Effector memory CD4-positive, alpha-beta T cell (primary cell): ENCODE results near the gene TADA2A.

ENCODE experiments used
- DNase-seq, 3 donors: peaks; one replicate each; pipeline ENCODE4 v3.0.0-alpha.2; 2020
- H3K27ac ChIP-seq: 2 replicates; pipeline ENCODE4 v1.7.0; 2013; ENCODE audit warnings: mild to moderate bottlenecking, low read length, moderate library complexity; ENCODE audit not compliant: insufficient read depth, poor library complexity, severe bottlenecking
- H3K27me3 ChIP-seq: replicated peaks from 2 replicates; pipeline ENCODE4 v1.7.0; 2013; ENCODE audit warnings: mild to moderate bottlenecking, low read length; ENCODE audit not compliant: insufficient read depth, control insufficient read depth, poor library complexity, severe bottlenecking
- H3K36me3 ChIP-seq: 2 replicates; pipeline ENCODE4 v1.7.0; 2013; ENCODE audit warnings: mild to moderate bottlenecking, low read length, moderate library complexity; ENCODE audit not compliant: control insufficient read depth, insufficient read depth
- H3K4me1 ChIP-seq: 2 replicates; pipeline ENCODE4 v1.7.0; 2013; ENCODE audit warnings: low read length, mild to moderate bottlenecking; ENCODE audit not compliant: control insufficient read depth, insufficient read depth, poor library complexity, severe bottlenecking
- H3K4me3 ChIP-seq: 2 replicates; pipeline ENCODE4 v1.7.0; 2013; ENCODE audit warnings: low read length, low read depth, mild to moderate bottlenecking; ENCODE audit not compliant: insufficient read depth, poor library complexity, severe bottlenecking
- H3K9me3 ChIP-seq: 2 replicates; pipeline ENCODE4 v1.7.0; 2013; ENCODE audit warnings: mild to moderate bottlenecking, low read length, moderate library complexity; ENCODE audit not compliant: control insufficient read depth

Gene TADA2A

DNA sequence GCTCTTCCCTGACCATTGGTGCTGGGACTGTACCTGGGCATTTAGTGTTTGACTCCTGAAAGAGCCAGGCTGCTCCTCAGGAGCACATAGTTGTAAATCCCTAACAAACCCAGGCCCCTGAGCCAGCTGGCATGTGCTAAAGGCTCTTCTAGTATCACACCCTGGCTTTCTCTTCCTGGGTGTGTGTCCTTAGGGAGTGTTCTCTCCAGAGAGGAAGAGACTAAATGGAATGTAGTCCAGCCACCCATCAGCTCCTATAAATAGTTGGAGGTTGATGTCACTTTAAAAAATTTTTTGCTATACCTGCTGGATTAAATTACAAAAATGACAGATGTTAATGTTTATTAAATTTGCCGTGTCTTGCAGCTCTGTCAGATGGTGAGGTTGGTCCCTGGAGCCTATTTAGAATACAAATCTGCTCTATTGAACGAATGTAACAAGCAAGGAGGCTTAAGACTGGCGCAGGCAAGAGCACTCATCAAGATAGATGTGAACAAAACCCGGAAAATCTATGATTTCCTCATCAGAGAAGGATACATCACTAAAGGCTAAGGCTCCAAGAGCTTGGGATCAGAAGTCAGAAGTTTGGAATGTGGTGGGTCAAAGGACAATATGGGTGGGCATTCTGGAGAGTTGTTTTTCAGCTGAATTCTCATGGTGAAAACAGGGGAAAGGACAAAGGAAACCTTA, 69.9 kb downstream of the TADA2A start:
- Histone ChIP-seq H3K4me3 (no peak overlapping the region), H3K9me3 (no peaks in the 10 kb centered on the region), H3K4me1 (no peaks in the 10 kb centered on the region), H3K36me3 (peaks cover 48% of the 10 kb centered on the region), H3K27ac (no peak overlapping the region), H3K27me3 (no peaks in the 10 kb centered on the region)
- no peak for DNase-seq

DNA sequence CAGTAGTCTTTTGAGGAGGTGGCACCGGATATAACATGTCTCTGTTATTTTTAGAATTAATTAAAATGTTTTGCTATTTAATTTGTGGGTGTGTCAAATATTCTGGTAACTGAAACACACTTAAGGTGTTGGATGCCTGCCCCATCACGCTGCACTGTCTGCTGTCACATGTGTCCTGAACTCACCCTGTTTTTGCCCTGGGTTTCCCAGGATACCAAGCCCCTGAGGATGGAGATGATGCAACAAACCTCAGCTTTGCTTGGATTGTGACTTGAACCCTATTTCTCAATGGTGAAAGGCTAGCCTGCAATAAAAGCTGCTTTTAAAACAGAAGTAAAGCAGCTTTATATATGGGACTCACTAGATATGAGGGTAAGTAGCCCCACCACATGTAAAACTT, 71.5 kb downstream of the TADA2A start:
- no peaks in the 10 kb centered on the region for H3K9me3 ChIP-seq
- no peak overlapping the region for H3K27ac ChIP-seq
- no peak overlapping the region for H3K4me3 ChIP-seq
- no peak for DNase-seq
- H3K27me3 ChIP-seq, result no peaks in the 10 kb centered on the region
- H3K4me1 ChIP-seq, result no peaks in the 10 kb centered on the region
- peaks cover 39% of the 10 kb centered on the region for H3K36me3 ChIP-seq

DNA sequence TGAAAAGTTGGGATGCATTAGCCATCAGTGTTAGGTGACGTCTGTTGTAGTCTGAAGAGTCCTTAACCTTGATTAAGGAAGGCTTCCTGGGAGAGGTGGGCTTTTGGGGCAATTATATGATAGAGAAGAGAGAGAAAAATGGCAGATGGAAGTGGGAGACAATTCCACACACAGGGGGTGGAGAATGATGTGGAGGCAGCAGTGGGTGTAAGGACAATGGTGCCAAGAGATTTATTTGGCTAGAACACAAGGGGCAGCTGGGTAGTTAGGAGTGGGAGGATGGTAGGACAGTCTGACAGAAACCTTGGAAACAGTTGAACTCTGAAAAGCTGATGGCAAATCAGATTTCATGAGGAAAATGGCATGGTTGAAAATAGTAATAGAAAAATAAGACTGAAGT, 72.3 kb downstream of the TADA2A start:
- H3K9me3 ChIP-seq, result no peaks in the 10 kb centered on the region
- H3K27me3 ChIP-seq, result no peaks in the 10 kb centered on the region
- no peaks in the 10 kb centered on the region for H3K4me1 ChIP-seq
- H3K4me3 ChIP-seq, result no peak overlapping the region
- H3K36me3 ChIP-seq, result peaks cover 31% of the 10 kb centered on the region
- no peak overlapping the region for H3K27ac ChIP-seq
- no peak for DNase-seq

DNA sequence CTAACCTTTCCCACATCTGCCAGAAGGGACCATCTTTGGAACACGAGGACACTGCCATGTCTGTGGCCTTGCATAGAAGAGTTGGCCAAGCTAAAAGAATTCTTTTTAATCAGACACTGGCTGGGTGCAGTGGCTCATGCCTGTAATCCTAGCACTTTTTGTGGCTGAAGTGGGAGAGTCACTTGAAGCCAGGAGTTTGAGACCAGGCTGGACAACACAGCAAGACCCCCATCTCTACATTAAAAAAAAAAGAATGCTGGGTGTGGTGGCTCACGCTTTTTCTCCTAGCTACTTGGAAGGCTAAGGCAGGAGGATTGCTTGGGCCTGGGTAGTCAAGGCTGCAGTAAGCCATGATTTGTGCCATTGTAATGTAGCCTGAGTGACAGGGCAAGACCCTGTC, 73.7 kb downstream of the TADA2A start:
- H3K4me1 ChIP-seq, result no peaks in the 10 kb centered on the region
- H3K27ac ChIP-seq, result no peak overlapping the region
- no peaks in the 10 kb centered on the region for H3K27me3 ChIP-seq
- DNase-seq, result no peak
- no peak overlapping the region for H3K4me3 ChIP-seq
- H3K9me3 ChIP-seq, result no peaks in the 10 kb centered on the region
- peaks cover 24% of the 10 kb centered on the region for H3K36me3 ChIP-seq

DNA sequence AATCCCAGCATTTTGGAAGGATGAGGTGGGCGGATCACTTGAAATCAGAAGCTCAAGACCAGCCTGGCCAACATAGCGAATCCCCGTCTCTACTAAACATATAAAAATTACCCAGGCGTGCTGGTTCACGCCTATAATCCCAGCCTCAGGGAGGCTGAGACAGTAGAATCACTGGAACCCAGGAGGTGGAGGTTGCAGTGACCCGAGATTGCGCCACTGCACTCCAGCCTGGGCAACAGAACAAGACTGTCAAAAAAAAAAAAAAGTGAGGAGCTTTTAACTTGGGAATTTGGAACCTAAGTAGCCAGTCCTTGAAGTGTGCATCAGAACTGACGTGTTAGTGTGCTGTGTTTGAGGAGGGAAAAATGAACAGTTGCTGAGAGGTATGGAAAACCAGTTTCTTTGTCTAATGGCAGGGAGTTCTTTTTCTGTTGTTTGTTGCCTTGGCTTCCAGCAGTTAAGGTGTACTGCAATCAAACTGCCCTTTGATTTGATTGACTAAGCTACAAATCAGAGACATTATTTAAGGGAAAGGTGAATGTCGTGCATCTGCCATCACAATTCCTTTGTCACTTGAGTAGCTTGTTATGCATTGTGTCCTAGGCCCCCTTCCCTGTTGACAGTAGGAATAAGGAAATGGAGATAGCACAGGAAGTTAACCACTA, 74.4 kb downstream of the TADA2A start:
- no peak for DNase-seq
- peaks cover 18% of the 10 kb centered on the region for H3K36me3 ChIP-seq
- no peaks in the 10 kb centered on the region for H3K4me1 ChIP-seq
- H3K27me3 ChIP-seq, result no peaks in the 10 kb centered on the region
- no peaks in the 10 kb centered on the region for H3K9me3 ChIP-seq
- no peak overlapping the region for H3K4me3 ChIP-seq
- H3K27ac ChIP-seq, result no peak overlapping the region

DNA sequence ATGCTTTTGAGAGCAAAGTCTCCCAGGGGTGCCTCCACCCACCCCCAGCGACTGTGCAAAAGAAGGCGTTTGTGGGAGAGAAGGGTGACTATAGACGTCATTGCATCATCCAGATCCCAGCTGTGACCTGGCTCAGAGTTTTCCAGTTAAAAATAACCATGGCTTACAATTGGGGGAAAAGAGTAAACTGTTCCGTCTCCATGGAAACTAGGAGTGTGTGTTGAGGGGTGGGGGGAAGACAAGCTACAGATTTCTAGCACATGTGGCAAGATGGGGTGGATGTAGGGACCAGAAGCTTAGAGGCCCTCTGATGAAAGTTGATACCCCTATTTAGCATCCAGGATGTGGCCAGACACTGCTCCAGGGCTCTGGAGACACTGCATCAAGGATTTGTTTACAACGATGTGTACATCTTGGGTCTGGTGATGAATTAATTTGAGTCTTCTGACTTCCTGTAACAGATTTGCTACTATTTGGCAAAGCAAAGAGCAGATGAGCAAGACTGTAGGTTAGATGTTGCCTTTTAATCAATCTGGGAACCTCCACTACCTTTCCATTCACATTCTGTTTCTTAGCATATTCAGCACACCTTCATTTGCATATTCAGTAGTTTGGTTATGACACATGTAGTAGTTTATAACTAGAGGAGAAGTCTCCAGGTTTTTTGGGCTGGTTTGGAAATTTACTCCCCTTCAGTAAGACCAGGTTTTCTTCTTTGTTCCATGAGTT, 76.8 kb downstream of the TADA2A start:
- no peak for DNase-seq
- Histone ChIP-seq H3K36me3 (peaks cover under 1% of the 10 kb centered on the region), H3K27ac (no peak overlapping the region), H3K4me3 (no peak overlapping the region), H3K4me1 (peaks cover 3% of the 10 kb centered on the region), H3K27me3 (no peaks in the 10 kb centered on the region), H3K9me3 (no peaks in the 10 kb centered on the region)

DNA sequence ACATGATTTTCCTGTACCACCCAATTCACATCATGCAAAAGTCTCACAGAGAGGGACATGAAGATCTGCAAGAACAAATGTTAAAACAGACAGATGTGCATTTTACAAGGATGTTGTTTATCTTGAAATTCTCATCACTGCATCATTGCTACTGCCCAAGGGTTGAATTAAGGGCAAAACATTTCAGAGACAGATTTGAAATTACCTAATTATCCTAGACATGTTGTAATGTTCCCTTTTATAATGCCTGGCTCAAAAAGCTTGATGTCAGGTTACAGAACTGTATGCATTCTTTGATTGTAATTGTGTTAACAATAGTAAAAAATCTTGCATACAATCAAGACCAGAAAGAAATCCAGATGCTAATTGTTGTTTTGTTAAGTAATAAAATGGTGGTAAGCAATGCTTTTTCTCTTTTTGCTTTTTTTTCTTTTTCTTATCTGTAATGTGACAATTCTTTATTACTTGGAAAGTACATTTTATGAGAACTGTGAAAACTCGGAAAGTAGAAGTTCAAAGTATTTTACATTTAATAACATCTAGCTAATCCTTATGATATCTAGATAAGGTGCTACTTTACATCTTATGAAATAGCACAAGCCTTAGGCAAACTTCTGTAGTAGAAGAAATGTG, 79.4 kb downstream of the TADA2A start:
- Histone ChIP-seq H3K36me3 (no peaks in the 10 kb centered on the region), H3K4me3 (no peak overlapping the region), H3K27me3 (no peaks in the 10 kb centered on the region), H3K9me3 (no peaks in the 10 kb centered on the region), H3K27ac (no peak overlapping the region), H3K4me1 (peaks cover 8% of the 10 kb centered on the region)
- no peak for DNase-seq

DNA sequence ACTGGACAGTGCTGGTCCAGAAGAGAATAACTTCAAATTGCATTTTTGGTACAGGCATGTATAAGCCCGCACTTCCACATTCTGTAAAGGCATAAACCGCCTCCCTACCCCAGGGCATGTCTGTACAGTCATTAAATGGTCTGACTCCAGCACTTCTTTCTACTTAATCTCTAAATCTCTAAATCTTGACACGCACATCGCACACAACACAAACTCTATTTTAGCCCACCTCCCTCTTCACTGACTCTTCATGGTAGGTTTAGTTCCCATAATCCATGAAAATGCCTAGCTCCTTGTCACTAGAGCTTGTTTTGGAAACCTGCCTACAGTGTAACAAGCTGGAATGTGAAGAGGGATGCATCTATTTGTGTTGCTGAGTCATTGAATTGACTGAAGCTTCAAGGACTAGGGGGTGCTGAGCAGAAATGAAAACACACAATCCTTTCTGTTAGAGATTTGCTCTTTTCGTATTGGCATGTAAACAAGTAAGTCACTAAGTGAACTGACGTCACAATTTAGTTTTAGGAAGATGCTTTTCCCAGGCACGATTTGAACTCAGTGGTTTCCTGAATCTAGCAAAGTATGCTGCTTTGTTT, 81.4 kb downstream of the TADA2A start:
- DNase-seq, result no peak
- H3K9me3 ChIP-seq, result no peaks in the 10 kb centered on the region
- peaks cover 8% of the 10 kb centered on the region for H3K4me1 ChIP-seq
- peak overlapping the region; percentile 82 for H3K4me3 ChIP-seq
- H3K36me3 ChIP-seq, result no peaks in the 10 kb centered on the region
- no peaks in the 10 kb centered on the region for H3K27me3 ChIP-seq
- no peak overlapping the region for H3K27ac ChIP-seq

DNA sequence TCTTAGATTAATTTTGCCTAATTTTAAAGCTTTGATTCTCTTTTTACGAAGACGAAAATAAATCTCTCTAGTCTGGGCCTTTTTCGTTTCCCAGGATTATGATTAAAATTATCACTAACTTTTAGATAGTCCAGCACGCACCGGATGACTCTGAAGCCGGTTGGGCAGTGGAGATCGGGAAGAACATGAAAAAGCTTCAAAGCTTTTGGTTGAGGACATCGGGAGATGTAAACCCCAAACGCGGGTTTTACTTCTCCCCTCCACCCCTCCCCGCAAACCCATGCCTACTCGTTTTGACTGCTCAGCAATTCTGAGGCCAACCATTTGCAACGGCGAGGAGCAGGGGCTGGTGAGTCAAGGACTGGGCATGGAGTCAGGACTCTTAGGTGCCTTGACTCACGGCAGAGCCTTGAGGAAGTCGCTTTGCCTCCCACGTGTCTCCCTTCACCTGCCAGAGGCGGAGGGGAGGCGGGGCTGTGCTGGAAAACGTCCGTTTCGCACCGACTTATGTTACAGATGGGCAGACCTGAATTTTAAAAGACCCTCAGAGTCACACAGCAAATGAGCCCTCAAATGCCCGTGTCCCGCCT, 82.0 kb downstream of the TADA2A start:
- Histone ChIP-seq H3K36me3 (no peaks in the 10 kb centered on the region), H3K4me3 (peak overlapping the region; percentile 82), H3K27ac (peak overlapping the region; percentile 73), H3K9me3 (no peaks in the 10 kb centered on the region), H3K4me1 (peaks cover 8% of the 10 kb centered on the region), H3K27me3 (no peaks in the 10 kb centered on the region)
- DNase-seq, result peak; percentile 34 to 46 (median 41)
